ENCODE data around the gene SPTAN1. TPM values are rescaled to one million over a fixed set of nuclear protein-coding genes. Genes with fewer than 3 reads are reported as not detected.

The SPTAN1 gene
- polyA plus RNA-seq, 1 donor from 2014 or later, result 287 TPM

- no peak for TF ChIP-seq EP300 (conservative IDR thresholded peaks at IDR 0.05; ENCODE audit: poor library complexity, severe bottlenecking)
- no peak for TF ChIP-seq CTCF (IDR thresholded peaks at IDR 0.05; ENCODE audit: poor library complexity, severe bottlenecking)
- TF ChIP-seq RAD21 (conservative IDR thresholded peaks at IDR 0.05), result no peak
- TF ChIP-seq REST (IDR thresholded peaks at IDR 0.05; ENCODE audit: borderline replicate concordance), result no peak
- no peak for TF ChIP-seq SMC3 (conservative IDR thresholded peaks at IDR 0.05; ENCODE audit: poor library complexity)
- TF ChIP-seq POLR2AphosphoS5 (IDR thresholded peaks at IDR 0.05), result no peak
- no peak for TF ChIP-seq TAF1 (IDR thresholded peaks at IDR 0.05; ENCODE audit: low read depth)
- TF ChIP-seq MXI1 (conservative IDR thresholded peaks at IDR 0.05; ENCODE audit: poor library complexity, severe bottlenecking), result no peak
- TF ChIP-seq EZH2 (IDR thresholded peaks at IDR 0.05; ENCODE audit: borderline replicate concordance, insufficient read depth, low read length, poor library complexity, severe bottlenecking), result no peak
- peaks cover 12% of the 10 kb centered on the region for H3F3A ChIP-seq (ENCODE audit: insufficient read depth, low read length, poor library complexity, severe bottlenecking)
- H2AFZ ChIP-seq (ENCODE audit: low read depth, low read length), result peak overlapping the region; percentile 35
- no peaks in the 10 kb centered on the region for H3K9me2 ChIP-seq (ENCODE audit: insufficient read depth, low read length)
- no peaks in the 10 kb centered on the region for H3K36me3 ChIP-seq (ENCODE audit: insufficient read depth, low read length)
- peaks cover 28% of the 10 kb centered on the region for H3K79me2 ChIP-seq (replicated peaks; ENCODE audit: insufficient read depth, low read length)
- H3K27ac ChIP-seq (ENCODE audit: low read length), result peak overlapping the region; percentile 82
- peaks cover 10% of the 10 kb centered on the region for H4K20me1 ChIP-seq (ENCODE audit: insufficient read depth)
- peak overlapping the region; percentile 87 for H3K4me2 ChIP-seq (ENCODE audit: low read length)
- H3K4me3 ChIP-seq (ENCODE audit: low read length), result peak overlapping the region; percentile 98
- peak overlapping the region; percentile 96 for H3K9ac ChIP-seq (ENCODE audit: low read length)
- H3K9me3 ChIP-seq (ENCODE audit: low read length), result no peaks in the 10 kb centered on the region
- no peaks in the 10 kb centered on the region for H3K27me3 ChIP-seq (ENCODE audit: insufficient read depth, low read depth, low read length)
Measured at GRCh38 chr9:128550226-128550625, 2.2 kb upstream of the SPTAN1 start.

DNA sequence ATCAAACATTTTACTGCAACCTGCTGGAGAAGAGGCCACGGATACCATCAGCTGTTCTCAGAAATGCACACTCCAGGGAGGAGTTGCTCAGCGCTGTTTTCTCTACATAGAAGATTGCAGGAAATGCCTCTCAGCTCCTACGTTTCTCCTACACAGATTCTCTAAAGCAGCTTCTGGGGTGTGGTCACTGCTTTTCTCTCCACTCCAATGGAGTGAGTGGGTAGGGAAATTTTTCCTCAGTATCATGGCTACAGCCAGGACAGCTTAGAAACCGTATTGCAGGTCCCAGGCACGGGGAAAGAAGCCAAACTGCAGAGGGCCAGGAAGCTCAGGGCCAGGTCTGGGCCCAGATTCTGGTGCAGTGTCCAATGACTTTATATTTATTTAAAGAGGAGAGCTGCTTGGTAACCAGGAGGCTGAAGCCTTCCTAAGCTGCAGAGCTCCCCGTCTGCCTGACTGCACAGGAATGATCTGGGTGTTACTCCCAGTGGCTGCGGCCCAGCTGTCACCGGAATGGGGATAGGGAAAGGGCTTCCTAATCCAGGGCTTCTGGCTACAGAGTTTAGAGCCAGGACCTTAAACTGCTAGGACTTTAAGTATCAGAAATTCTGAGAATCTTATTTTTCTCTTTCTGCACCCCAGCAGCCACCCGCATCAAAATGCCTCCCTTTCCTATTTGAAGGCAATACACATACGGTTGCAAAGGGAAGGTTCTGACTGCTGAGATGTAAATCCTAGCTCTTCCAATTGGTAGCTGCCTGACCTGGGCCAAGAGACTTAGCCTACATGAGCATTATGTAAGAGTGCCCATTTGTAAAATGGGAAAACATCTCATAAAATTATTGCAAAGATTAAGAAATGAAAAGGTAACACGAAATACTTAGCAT, 1.4 kb upstream of the SPTAN1 start:
- H3F3A ChIP-seq (ENCODE audit: insufficient read depth, low read length, poor library complexity, severe bottlenecking), result peaks cover 12% of the 10 kb centered on the region
- H3K27ac ChIP-seq (ENCODE audit: low read length), result peak overlapping the region; percentile 82
- no peaks in the 10 kb centered on the region for H3K9me3 ChIP-seq (ENCODE audit: low read length)
- H3K36me3 ChIP-seq (ENCODE audit: insufficient read depth, low read length), result no peaks in the 10 kb centered on the region
- peaks cover 10% of the 10 kb centered on the region for H4K20me1 ChIP-seq (ENCODE audit: insufficient read depth)
- no peak for TF ChIP-seq EP300 (conservative IDR thresholded peaks at IDR 0.05; ENCODE audit: poor library complexity, severe bottlenecking)
- no peak for TF ChIP-seq POLR2AphosphoS5 (IDR thresholded peaks at IDR 0.05)
- TF ChIP-seq MXI1 (conservative IDR thresholded peaks at IDR 0.05; ENCODE audit: poor library complexity, severe bottlenecking), result no peak
- TF ChIP-seq CTCF (IDR thresholded peaks at IDR 0.05; ENCODE audit: poor library complexity, severe bottlenecking), result no peak
- TF ChIP-seq SMC3 (conservative IDR thresholded peaks at IDR 0.05; ENCODE audit: poor library complexity), result no peak
- TF ChIP-seq EZH2 (IDR thresholded peaks at IDR 0.05; ENCODE audit: borderline replicate concordance, insufficient read depth, low read length, poor library complexity, severe bottlenecking), result no peak
- TF ChIP-seq TAF1 (IDR thresholded peaks at IDR 0.05; ENCODE audit: low read depth), result no peak
- TF ChIP-seq RAD21 (conservative IDR thresholded peaks at IDR 0.05), result no peak
- TF ChIP-seq REST (IDR thresholded peaks at IDR 0.05; ENCODE audit: borderline replicate concordance), result no peak
- peak overlapping the region; percentile 51 for H2AFZ ChIP-seq (ENCODE audit: low read depth, low read length)
- H3K9ac ChIP-seq (ENCODE audit: low read length), result peak overlapping the region; percentile 96
- H3K79me2 ChIP-seq (replicated peaks; ENCODE audit: insufficient read depth, low read length), result peaks cover 36% of the 10 kb centered on the region
- no peaks in the 10 kb centered on the region for H3K27me3 ChIP-seq (ENCODE audit: insufficient read depth, low read depth, low read length)
- H3K4me3 ChIP-seq (ENCODE audit: low read length), result peak overlapping the region; percentile 98
- no peaks in the 10 kb centered on the region for H3K9me2 ChIP-seq (ENCODE audit: insufficient read depth, low read length)
- peak overlapping the region; percentile 87 for H3K4me2 ChIP-seq (ENCODE audit: low read length)
